GM21723 (cell line): ENCODE data around the gene BRAF.
"Not testable (repeated sequence)": the region's sequence is repeated elsewhere in the genome, so short reads cannot be mapped to it uniquely, and the experiment has no call there.

Experiments used
- ATAC-seq: cut with Tn5 transposase; IDR thresholded peaks from one replicate; pipeline ENCODE4 v1.9.1; 2021; ENCODE audit warnings: mild to moderate bottlenecking, moderate library complexity; ENCODE audit not compliant: unreplicated experiment

The BRAF gene

GRCh38 chr7:140920745-140921144, 4.0 kb downstream of the BRAF start:
- ATAC-seq, result no peak

DNA sequence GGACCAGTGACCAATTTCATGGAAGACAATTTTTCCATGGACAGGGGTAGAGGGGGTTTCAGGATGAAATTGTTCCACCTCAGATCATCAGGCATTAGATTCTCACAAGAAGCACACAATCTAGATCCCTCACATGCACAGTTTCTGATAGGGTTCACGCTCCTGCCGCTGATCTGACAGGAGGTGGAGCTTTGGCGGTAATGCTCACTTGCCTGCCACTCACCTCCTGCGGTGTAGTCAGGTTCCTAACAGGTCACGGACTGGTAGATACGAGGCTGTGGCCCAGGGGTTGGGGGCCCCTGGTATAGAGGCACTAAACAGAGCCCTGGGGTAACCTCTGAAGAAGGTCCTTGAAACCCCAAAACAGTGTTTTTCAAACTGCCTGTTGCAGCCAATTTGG, 6.5 kb downstream of the BRAF start:
- ATAC-seq, result no peak

- no peak for ATAC-seq
Observed at GRCh38 chr7:140917258-140917657, 7.5 kb downstream of the BRAF start.

DNA sequence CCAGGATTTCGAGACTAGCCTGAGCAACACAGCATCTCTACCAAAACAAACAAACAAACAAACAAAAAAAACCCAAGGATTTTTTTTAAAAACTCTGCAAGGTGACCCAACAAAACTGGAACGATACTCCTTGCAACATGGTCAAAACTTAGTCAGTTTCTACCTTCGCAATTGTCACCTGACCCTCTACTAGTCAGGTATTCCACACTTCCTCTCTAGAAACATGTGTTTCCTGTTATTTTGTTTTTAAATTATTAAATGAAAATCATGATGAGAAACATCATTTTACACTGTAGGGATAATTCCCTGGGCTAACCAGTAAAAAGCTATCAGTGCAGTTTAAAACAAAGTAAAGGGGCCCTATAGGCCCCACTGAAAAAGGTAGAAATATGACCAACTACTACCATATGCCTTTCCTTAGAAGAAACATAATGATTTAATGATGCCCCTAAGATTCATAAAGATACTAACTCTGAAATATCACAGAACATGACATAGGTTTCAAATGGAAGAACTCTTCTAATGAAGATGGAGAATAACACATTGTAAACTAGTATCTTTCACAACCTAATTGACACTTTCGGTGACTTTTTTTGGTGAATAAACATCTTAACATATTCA, 8.7 kb downstream of the BRAF start:
- ATAC-seq, result no peak

GRCh38 chr7:140914083-140914482, 10.6 kb downstream of the BRAF start:
- no peak for ATAC-seq

DNA sequence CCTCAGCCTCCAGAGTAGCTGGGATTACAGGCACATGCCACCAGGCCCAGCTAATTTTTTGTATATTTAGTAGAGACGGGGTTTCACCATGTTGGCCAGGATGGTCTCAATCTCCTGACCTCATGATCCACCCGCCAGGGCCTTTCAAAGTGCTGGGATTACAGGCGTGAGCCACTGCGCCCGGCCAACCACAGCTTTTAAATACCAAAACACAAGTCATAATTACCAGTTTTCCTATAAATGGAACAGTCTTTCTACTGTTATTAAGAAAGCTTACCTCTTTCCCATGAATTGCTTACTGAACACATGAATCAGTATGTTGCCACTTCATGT, 11.2 kb downstream of the BRAF start:
- not testable (repeated sequence) for ATAC-seq

GRCh38 chr7:140911746-140912145, 13.0 kb downstream of the BRAF start:
- no peak for ATAC-seq

DNA sequence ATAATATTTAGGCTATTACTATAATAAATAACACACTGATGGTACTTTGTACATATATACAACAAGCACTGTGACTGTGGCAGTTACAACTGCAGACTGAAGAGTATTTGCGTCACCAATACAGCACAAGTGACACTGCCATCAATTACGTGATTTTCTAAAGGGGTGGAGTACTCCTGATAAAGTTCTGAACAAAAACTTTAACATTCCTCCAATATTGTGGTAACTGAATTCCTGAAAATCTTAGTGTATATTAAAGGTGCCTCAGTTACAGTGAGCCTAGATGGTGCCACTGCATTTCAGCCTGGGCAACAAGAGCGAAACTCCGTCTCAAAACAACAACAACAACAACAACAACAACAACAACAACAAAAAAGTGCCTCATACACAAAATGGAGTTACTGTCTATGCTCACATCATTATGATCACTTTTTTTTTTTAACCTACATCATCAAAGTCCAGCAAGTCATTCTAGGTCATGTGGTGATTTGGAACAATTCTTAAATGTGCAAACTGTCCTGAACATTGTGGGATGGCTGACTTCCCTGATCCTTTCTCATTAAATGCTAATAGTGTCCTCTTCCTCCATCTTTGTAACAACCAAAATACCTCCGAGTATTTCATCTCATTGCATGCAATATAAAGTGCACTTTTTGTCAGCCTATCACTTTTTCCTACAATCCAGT, 15.1 kb downstream of the BRAF start:
- no peak for ATAC-seq

DNA sequence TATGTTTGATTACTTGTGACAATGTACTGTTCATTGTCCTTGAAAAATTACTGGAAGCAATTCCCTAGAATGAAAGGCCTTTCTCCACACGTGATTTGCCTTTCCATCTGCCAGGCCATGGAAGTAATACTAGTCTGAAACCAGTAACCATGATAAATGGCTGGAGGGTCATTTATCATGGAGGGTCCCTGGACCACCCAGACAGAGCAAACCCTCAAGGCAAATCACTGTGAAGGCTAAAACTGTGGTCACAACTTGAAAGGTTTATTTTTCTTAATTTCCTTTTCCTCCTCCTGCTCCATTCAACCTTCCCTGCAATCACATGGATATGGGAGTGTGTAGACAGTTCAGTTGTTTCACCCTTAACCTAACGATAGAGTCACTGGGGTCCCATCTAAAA, 16.4 kb downstream of the BRAF start:
- ATAC-seq, result no peak

DNA sequence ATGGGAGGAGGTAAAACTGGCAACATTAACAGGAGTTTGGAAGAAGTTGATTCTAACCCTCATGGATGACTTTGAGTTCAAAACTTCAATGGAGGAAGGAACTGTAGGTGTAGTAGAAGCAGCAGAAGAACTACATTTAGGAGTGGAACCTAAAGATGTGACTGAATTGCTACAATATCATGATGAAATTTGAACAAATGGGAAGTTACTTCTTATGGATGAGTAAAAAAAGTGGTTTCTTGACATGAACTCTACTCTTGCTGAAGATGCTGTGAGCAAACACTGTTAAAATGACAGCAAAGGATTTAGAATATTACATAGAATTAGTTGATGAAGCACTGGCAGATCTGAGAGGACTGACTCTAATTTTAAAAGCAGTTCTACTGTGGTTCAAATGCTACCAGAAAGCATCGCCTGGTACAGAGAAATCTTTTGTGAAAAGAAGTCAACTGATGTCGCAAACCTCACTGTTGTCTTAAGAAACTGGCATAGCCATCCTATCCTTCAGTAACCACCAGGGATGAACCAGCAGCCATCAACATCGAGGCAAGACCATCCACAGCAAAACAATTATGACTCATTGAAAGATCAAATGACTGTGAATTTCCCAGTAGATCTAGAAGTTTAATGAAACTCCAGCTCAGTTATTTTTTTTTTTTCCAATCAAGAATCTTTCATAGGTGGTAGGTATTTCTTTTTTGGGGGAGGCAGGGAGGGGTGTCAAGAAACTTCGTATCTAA, 20.8 kb downstream of the BRAF start:
- ATAC-seq, result no peak

DNA sequence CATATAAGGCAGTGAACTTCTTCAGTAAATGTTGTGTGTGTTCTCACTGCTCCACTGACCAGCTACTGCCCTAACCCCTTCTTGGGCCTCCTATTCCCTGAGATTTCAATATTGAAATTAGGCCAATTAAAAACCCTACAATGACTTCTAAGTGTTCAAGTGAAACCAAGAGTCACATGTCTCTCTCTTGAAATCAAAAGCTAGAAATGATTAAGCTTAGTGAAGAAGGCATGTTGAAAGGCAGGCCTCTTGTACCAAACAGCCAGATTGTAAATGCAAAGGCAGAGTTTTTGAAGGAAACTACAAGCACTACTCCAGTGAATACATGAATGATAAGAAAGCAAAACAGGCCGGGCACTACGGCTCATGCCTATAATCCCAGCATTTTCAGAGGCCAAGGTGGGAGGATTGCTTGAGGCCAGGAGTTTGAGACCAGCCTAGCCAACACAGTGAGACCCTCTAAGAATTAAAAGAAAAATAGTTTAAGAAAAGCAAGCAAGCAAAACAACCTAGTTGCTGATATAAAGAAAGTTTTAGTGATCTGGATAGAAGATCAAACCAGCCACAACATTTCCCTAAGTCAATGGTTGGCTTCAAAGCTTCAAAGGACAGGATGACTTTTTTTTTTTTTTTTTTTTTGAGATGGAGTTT, 22.3 kb downstream of the BRAF start:
- peak; percentile 83 for ATAC-seq

- ATAC-seq, result no peak
Observed at GRCh38 chr7:140901941-140902302, 22.8 kb downstream of the BRAF start.

GRCh38 chr7:140899883-140900282, 24.8 kb downstream of the BRAF start:
- ATAC-seq, result no peak

- ATAC-seq, result no peak
Observed at GRCh38 chr7:140898786-140899536, 25.8 kb downstream of the BRAF start.

GRCh38 chr7:140896996-140897395, 27.7 kb downstream of the BRAF start:
- no peak for ATAC-seq

- ATAC-seq, result no peak
Observed at GRCh38 chr7:140889645-140890044, 35.1 kb downstream of the BRAF start.

DNA sequence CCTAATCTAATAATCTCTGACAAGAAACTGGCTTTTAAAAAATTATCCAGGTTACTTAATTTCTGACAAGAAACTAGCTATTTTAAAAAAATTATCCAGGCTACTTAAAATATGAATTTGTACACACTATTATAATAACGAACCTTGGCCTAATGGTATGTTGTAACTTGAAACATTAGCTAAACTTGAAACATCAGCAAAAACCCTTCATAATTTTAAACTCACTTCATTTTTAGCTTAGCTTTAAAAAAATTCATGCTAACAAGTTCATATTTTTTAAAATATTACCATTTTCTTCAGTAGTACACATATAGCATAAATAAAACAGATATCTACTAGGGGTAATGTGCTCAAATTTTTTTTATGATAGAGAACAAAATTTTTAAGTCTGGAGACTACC, 35.6 kb downstream of the BRAF start:
- ATAC-seq, result no peak

GRCh38 chr7:140888087-140888486, 36.6 kb downstream of the BRAF start:
- ATAC-seq, result no peak

- no peak for ATAC-seq
Observed at GRCh38 chr7:140885735-140886334, 38.9 kb downstream of the BRAF start.

DNA sequence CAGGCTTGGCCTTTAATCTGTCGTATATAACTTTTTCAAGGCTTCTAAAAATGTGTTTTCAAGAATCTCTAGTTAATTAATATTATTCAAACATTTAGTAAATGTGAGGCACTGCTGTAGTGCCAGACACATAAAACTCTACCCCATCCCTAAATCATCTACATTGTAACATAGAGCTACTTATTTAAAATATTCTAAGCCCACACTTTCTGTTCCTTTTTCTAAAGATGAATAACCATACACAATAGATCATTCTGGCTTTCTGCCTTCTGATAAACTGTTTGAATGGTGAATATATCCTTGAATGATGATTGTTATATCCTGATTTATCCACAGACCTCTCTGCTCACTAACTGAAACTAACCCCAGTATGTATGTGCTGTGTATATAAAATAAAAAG, 41.4 kb downstream of the BRAF start:
- ATAC-seq, result no peak

DNA sequence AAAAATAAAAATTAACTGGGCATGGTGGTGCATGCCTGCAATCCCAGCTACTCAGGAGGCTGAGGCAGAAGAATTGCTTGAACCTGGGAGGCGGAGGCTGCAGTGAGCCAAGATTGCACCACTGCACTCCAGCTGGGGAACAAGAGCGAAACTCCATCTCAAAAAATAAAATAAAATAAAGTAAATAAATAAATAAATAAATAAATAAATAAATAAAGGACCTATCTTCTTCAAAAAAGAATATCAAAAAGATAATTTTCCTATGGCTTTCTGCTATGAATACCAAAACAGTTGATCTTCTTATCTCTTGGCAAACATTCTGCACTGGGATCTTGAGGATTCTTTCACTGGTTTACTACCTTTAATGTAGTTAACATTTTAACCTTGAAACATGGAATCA, 41.9 kb downstream of the BRAF start:
- ATAC-seq, result not testable (repeated sequence)
